Neural cell (in vitro differentiated cells): ENCODE results near the gene ALOXE3. TPM values are rescaled to one million over a fixed set of nuclear protein-coding genes. Genes with fewer than 3 reads are reported as not detected.

ENCODE experiments used
- H2AFZ ChIP-seq: fragments of 200-600, 300-800 bp; sonication (generic), shearing (Covaris generic); 2 replicates; pipeline ENCODE4 v1.6.0; 2014; ENCODE audit warnings: low read depth, mild to moderate bottlenecking, antibody characterized with exemption, low read length, moderate library complexity
- H3F3A ChIP-seq: fragments of 200-600 bp; shearing (Covaris generic); 2 replicates; pipeline ENCODE4 v1.6.1; 2016; ENCODE audit warnings: mild to moderate bottlenecking, moderate library complexity, mixed read lengths, antibody characterized with exemption, low read length; ENCODE audit not compliant: insufficient read depth, poor library complexity, severe bottlenecking
- H3K27ac ChIP-seq: fragments of 200-600, 300-800 bp; sonication (generic), shearing (Covaris generic); 2 replicates; pipeline ENCODE4 v1.5.1; 2014; ENCODE audit warnings: mild to moderate bottlenecking, low read length, moderate library complexity
- H3K27me3 ChIP-seq: fragments of 300-800, 200-600 bp; sonication (generic), shearing (Covaris generic); 2 replicates; pipeline ENCODE4 v1.6.0; 2014; ENCODE audit warnings: mild to moderate bottlenecking, low read depth, low read length, moderate library complexity; ENCODE audit not compliant: insufficient read depth
- H3K36me3 ChIP-seq: fragments of 300-800, 200-600 bp; sonication (generic), shearing (Covaris generic); 2 replicates; pipeline ENCODE4 v1.5.1; 2014; ENCODE audit warnings: mild to moderate bottlenecking, antibody characterized with exemption, low read length, moderate library complexity; ENCODE audit not compliant: insufficient read depth
- H3K4me2 ChIP-seq: fragments of 300-800, 200-600 bp; sonication (generic), shearing (Covaris generic); 2 replicates; pipeline ENCODE4 v1.6.0; 2014; ENCODE audit warnings: mild to moderate bottlenecking, low read length
- H3K4me3 ChIP-seq: fragments of 300-800, 200-600 bp; sonication (generic), shearing (Covaris generic); 2 replicates; pipeline ENCODE4 v1.5.1; 2014; ENCODE audit warnings: mild to moderate bottlenecking, low read length, moderate library complexity
- H3K79me2 ChIP-seq: fragments of 200-600 bp; shearing (Covaris generic); replicated peaks from 2 replicates; pipeline ENCODE4 v1.6.0; 2014; ENCODE audit warnings: mild to moderate bottlenecking, low read length, moderate library complexity; ENCODE audit not compliant: insufficient read depth
- H3K9ac ChIP-seq: fragments of 300-800, 200-600 bp; sonication (generic), shearing (Covaris generic); 2 replicates; pipeline ENCODE4 v1.6.1; 2016; ENCODE audit warnings: mild to moderate bottlenecking, low read length, mixed read lengths
- H3K9me2 ChIP-seq: fragments of 200-600 bp; shearing (Covaris generic); 2 replicates; pipeline ENCODE4 v1.6.1; 2016; ENCODE audit warnings: mild to moderate bottlenecking, low read length, mixed read lengths; ENCODE audit not compliant: insufficient read depth
- H3K9me3 ChIP-seq: fragments of 200-600, 300-800 bp; sonication (generic), shearing (Covaris generic); 2 replicates; pipeline ENCODE4 v1.6.1; 2016; ENCODE audit warnings: mild to moderate bottlenecking, mixed run types, low read length, moderate library complexity, mixed read lengths
- H4K20me1 ChIP-seq: fragments of 200-600 bp; shearing (Covaris generic); 2 replicates; pipeline ENCODE4 v1.6.1; 2016; ENCODE audit warnings: mild to moderate bottlenecking, mixed run types; ENCODE audit not compliant: insufficient read depth
- CTCF ChIP-seq: fragments of 450-650 bp; IDR thresholded peaks from 2 replicates; pipeline ENCODE4 v1.5.1; 2014; ENCODE audit warnings: antibody characterized with exemption, mild to moderate bottlenecking, moderate library complexity; ENCODE audit not compliant: poor library complexity, severe bottlenecking
- EP300 ChIP-seq: fragments of 450-650 bp; conservative IDR thresholded peaks from 2 replicates; pipeline ENCODE4 v1.6.1; 2014; ENCODE audit warnings: antibody characterized with exemption, mild to moderate bottlenecking, moderate library complexity; ENCODE audit not compliant: poor library complexity, severe bottlenecking
- EZH2 ChIP-seq: fragments of 200-600, 300-800 bp; shearing (Covaris generic), sonication (generic); IDR thresholded peaks from 2 replicates; pipeline ENCODE4 v1.6.1; 2014; ENCODE audit warnings: antibody characterized with exemption, low read length, borderline replicate concordance, mild to moderate bottlenecking; ENCODE audit not compliant: insufficient read depth, poor library complexity, severe bottlenecking
- MXI1 ChIP-seq: fragments of 450-650 bp; conservative IDR thresholded peaks from 2 replicates; pipeline ENCODE4 v1.6.1; 2014; ENCODE audit warnings: antibody characterized with exemption, mild to moderate bottlenecking; ENCODE audit not compliant: poor library complexity, severe bottlenecking
- POLR2AphosphoS5 ChIP-seq: IDR thresholded peaks from 2 replicates; pipeline ENCODE4 v1.6.1; 2012
- RAD21 ChIP-seq: fragments of 450-650 bp; conservative IDR thresholded peaks from 2 replicates; pipeline ENCODE4 v1.6.1; 2014; ENCODE audit warnings: antibody characterized with exemption, mild to moderate bottlenecking, moderate library complexity
- SMC3 ChIP-seq: fragments of 450-650 bp; conservative IDR thresholded peaks from 2 replicates; pipeline ENCODE4 v1.6.1; 2014; ENCODE audit warnings: antibody characterized with exemption, mild to moderate bottlenecking, moderate library complexity; ENCODE audit not compliant: poor library complexity
- TAF1 ChIP-seq: IDR thresholded peaks from 2 replicates; pipeline ENCODE4 v1.6.1; 2012; ENCODE audit warnings: low read depth
- polyA plus RNA-seq: library from polyadenylated mRNA; depleted of rRNA; stranded (reverse); fragments of >200 nt; gene quantifications from 2 replicates; pipeline ENCODE4 v1.2.3, GENCODE V29; 2014
- TF ChIP-seq, protein P1 (sequence below): IDR thresholded peaks from 2 replicates; pipeline ENCODE4 v1.6.1; 2012; ENCODE audit warnings: borderline replicate concordance

Gene ALOXE3
- polyA plus RNA-seq, 1 donor from 2014 or later = 0.77 TPM

GRCh38 chr17:8124350-8125153 is 6.2 kb upstream of the ALOXE3 start:
- Histone ChIP-seq H3K27ac (no peak overlapping the region), H3K27me3 (peaks cover 46% of the 10 kb centered on the region), H3K36me3 (no peaks in the 10 kb centered on the region), H3F3A (peaks cover 9% of the 10 kb centered on the region), H3K79me2 (no peaks in the 10 kb centered on the region), H3K9me2 (no peaks in the 10 kb centered on the region), H2AFZ (no peak overlapping the region), H4K20me1 (peaks cover 3% of the 10 kb centered on the region), H3K9ac (peak overlapping the region; percentile 80), H3K4me3 (peak overlapping the region; percentile 88), H3K4me2 (peak overlapping the region; percentile 57), H3K9me3 (no peaks in the 10 kb centered on the region)
- TF ChIP-seq SMC3 (no peak), TAF1 (no peak), EZH2 (no peak), RAD21 (no peak), MXI1 (no peak), EP300 (no peak)
- TF ChIP-seq, protein P1, sequence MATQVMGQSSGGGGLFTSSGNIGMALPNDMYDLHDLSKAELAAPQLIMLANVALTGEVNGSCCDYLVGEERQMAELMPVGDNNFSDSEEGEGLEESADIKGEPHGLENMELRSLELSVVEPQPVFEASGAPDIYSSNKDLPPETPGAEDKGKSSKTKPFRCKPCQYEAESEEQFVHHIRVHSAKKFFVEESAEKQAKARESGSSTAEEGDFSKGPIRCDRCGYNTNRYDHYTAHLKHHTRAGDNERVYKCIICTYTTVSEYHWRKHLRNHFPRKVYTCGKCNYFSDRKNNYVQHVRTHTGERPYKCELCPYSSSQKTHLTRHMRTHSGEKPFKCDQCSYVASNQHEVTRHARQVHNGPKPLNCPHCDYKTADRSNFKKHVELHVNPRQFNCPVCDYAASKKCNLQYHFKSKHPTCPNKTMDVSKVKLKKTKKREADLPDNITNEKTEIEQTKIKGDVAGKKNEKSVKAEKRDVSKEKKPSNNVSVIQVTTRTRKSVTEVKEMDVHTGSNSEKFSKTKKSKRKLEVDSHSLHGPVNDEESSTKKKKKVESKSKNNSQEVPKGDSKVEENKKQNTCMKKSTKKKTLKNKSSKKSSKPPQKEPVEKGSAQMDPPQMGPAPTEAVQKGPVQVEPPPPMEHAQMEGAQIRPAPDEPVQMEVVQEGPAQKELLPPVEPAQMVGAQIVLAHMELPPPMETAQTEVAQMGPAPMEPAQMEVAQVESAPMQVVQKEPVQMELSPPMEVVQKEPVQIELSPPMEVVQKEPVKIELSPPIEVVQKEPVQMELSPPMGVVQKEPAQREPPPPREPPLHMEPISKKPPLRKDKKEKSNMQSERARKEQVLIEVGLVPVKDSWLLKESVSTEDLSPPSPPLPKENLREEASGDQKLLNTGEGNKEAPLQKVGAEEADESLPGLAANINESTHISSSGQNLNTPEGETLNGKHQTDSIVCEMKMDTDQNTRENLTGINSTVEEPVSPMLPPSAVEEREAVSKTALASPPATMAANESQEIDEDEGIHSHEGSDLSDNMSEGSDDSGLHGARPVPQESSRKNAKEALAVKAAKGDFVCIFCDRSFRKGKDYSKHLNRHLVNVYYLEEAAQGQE = no peak

- H4K20me1 ChIP-seq = peaks cover 6% of the 10 kb centered on the region
- TF ChIP-seq TAF1 (no peak), MXI1 (no peak), POLR2AphosphoS5 (no peak), SMC3 (no peak), EZH2 (no peak), RAD21 (no peak), EP300 (no peak), CTCF (no peak)
- TF ChIP-seq, protein P1 = no peak
- H2AFZ ChIP-seq = no peak within 1 kb of the TSS
- peak within 1 kb of the TSS; percentile 87 for H3K4me2 ChIP-seq
- no peaks in the 10 kb centered on the region for H3K79me2 ChIP-seq
- no peaks in the 10 kb centered on the region for H3K9me3 ChIP-seq
- H3K36me3 ChIP-seq = no peaks in the 10 kb centered on the region
- H3K9ac ChIP-seq = peak within 1 kb of the TSS; percentile 80
- H3K9me2 ChIP-seq = no peaks in the 10 kb centered on the region
- peak within 1 kb of the TSS; percentile 88 for H3K4me3 ChIP-seq
- peaks cover 12% of the 10 kb centered on the region for H3F3A ChIP-seq
- H3K27ac ChIP-seq = no peak within 1 kb of the TSS
- peaks cover 46% of the 10 kb centered on the region for H3K27me3 ChIP-seq
Measured at GRCh38 chr17:8123695-8124349, 5.5 kb upstream of the ALOXE3 start, which contains the start of gene HES7. Gene HES7, minus strand, starts transcription at chr17:8124106. Its CDS starts 22 bp downstream, at chr17:8124084.
